HepG2 (cell line): ENCODE data around the gene RPS6KA5.

Source experiments
- BHLHE40 ChIP-seq: IDR thresholded peaks from 2 replicates; pipeline ENCODE4 v1.6.1; 2011; ENCODE audit warnings: low read length, improper control_type of control experiment
- EP300 ChIP-seq, 3 experiments: sonication (generic) in 1 of 3; formaldehyde crosslinking in 1 of 3; IDR thresholded peaks; 2 replicates each; pipeline versions ENCODE4 v1.5.1 to v1.6.1; 2011 to 2020; ENCODE audit warnings: low read depth in 2 of 3, low read length in 2 of 3, borderline replicate concordance in 1 of 3, improper control_type of control experiment in 1 of 3, mild to moderate bottlenecking in 1 of 3, missing genetic modification reagents in 1 of 3, moderate library complexity in 1 of 3
- HNF4A ChIP-seq: sonication (generic); formaldehyde crosslinking; IDR thresholded peaks from 2 replicates; pipeline ENCODE4 v1.4.0; 2020; ENCODE audit warnings: missing genetic modification reagents
- POLR2AphosphoS5 ChIP-seq: IDR thresholded peaks from 2 replicates; pipeline ENCODE4 v1.6.1; 2012; ENCODE audit warnings: low read depth, low read length
- RBM39 ChIP-seq: fragments of 200-400 bp; formaldehyde crosslinking; IDR thresholded peaks from one replicate; pipeline ENCODE4 v1.6.1; 2018; ENCODE audit warnings: antibody characterized with exemption, mild to moderate bottlenecking, low read depth, low read length; ENCODE audit not compliant: poor library complexity, severe bottlenecking
- ZFX ChIP-seq: sonication (generic); formaldehyde crosslinking; IDR thresholded peaks from 2 replicates; pipeline ENCODE4 v1.4.0; 2020; ENCODE audit warnings: mild to moderate bottlenecking, low read depth, missing genetic modification reagents, moderate library complexity
- ZNF451 ChIP-seq: sonication (generic); formaldehyde crosslinking; IDR thresholded peaks from 2 replicates; pipeline ENCODE4 v1.5.0; 2020; ENCODE audit warnings: mild to moderate bottlenecking, missing genetic modification reagents
- ZNF484 ChIP-seq: sonication (generic); formaldehyde crosslinking; IDR thresholded peaks from 2 replicates; pipeline ENCODE4 v1.5.1; 2020; ENCODE audit warnings: mild to moderate bottlenecking, low read depth, missing genetic modification reagents, borderline replicate concordance
- ZNF564 ChIP-seq: sonication (generic); formaldehyde crosslinking; IDR thresholded peaks from 2 replicates; pipeline ENCODE4 v1.8.1; 2023; ENCODE audit warnings: mild to moderate bottlenecking, missing genetic modification reagents
- TF ChIP-seq, protein P1 (sequence below): sonication (generic); formaldehyde crosslinking; IDR thresholded peaks from 2 replicates; pipeline ENCODE4 v1.5.0; 2020; ENCODE audit warnings: mild to moderate bottlenecking, missing genetic modification reagents, moderate library complexity
- TF ChIP-seq, protein P2 (sequence below): sonication (generic); formaldehyde crosslinking; IDR thresholded peaks from 2 replicates; pipeline ENCODE4 v1.4.0; 2020; ENCODE audit warnings: low read depth, missing genetic modification reagents
- TF ChIP-seq, protein P3 (sequence below): IDR thresholded peaks from 2 replicates; pipeline ENCODE4 v1.6.1; 2016; ENCODE audit warnings: mild to moderate bottlenecking
- TF ChIP-seq, protein P4 (sequence below), 2 experiments: IDR thresholded peaks; 2 replicates each; pipeline ENCODE4 v1.6.1; 2011 to 2012; ENCODE audit warnings: low read length in 2 of 2, borderline replicate concordance in 1 of 2, low read depth in 1 of 2, mild to moderate bottlenecking in 1 of 2, moderate library complexity in 1 of 2

DNA sequence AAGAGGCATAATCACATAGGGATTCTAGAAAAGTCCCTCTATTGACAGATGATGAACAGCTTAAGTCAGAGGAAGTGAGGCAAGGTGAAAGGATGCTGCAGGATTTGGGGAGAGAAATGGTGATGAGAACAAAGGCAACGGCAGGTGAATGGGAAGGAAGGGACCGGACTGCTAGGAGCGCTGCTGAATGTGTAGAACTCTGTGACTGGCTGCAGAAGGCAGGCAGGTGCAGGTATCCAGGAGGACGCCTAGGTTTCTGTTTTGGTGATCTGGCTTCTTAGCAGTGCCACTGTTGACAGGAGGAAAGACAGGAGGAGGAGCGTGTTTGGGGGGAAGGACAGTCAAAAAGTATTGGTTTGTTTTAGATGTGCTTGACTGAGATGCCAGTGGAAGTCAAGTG, 185.8 kb downstream of the RPS6KA5 start:
- no peak for TF ChIP-seq ZNF451 (CRISPR knock-in tag)
- TF ChIP-seq ZFX: no peak
- TF ChIP-seq, protein P1, sequence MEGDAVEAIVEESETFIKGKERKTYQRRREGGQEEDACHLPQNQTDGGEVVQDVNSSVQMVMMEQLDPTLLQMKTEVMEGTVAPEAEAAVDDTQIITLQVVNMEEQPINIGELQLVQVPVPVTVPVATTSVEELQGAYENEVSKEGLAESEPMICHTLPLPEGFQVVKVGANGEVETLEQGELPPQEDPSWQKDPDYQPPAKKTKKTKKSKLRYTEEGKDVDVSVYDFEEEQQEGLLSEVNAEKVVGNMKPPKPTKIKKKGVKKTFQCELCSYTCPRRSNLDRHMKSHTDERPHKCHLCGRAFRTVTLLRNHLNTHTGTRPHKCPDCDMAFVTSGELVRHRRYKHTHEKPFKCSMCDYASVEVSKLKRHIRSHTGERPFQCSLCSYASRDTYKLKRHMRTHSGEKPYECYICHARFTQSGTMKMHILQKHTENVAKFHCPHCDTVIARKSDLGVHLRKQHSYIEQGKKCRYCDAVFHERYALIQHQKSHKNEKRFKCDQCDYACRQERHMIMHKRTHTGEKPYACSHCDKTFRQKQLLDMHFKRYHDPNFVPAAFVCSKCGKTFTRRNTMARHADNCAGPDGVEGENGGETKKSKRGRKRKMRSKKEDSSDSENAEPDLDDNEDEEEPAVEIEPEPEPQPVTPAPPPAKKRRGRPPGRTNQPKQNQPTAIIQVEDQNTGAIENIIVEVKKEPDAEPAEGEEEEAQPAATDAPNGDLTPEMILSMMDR: no peak
- TF ChIP-seq, protein P2, sequence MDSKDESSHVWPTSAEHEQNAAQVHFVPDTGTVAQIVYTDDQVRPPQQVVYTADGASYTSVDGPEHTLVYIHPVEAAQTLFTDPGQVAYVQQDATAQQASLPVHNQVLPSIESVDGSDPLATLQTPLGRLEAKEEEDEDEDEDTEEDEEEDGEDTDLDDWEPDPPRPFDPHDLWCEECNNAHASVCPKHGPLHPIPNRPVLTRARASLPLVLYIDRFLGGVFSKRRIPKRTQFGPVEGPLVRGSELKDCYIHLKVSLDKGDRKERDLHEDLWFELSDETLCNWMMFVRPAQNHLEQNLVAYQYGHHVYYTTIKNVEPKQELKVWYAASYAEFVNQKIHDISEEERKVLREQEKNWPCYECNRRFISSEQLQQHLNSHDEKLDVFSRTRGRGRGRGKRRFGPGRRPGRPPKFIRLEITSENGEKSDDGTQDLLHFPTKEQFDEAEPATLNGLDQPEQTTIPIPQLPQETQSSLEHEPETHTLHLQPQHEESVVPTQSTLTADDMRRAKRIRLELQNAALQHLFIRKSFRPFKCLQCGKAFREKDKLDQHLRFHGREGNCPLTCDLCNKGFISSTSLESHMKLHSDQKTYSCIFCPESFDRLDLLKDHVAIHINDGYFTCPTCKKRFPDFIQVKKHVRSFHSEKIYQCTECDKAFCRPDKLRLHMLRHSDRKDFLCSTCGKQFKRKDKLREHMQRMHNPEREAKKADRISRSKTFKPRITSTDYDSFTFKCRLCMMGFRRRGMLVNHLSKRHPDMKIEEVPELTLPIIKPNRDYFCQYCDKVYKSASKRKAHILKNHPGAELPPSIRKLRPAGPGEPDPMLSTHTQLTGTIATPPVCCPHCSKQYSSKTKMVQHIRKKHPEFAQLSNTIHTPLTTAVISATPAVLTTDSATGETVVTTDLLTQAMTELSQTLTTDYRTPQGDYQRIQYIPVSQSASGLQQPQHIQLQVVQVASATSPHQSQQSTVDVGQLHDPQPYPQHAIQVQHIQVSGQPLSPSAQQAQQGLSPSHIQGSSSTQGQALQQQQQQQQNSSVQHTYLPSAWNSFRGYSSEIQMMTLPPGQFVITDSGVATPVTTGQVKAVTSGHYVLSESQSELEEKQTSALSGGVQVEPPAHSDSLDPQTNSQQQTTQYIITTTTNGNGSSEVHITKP (CRISPR knock-in tag): no peak
- TF ChIP-seq BHLHE40: no peak
- TF ChIP-seq HNF4A (CRISPR knock-in tag): no peak
- no peak for TF ChIP-seq ZNF564 (CRISPR knock-in tag)
- TF ChIP-seq, protein P3, sequence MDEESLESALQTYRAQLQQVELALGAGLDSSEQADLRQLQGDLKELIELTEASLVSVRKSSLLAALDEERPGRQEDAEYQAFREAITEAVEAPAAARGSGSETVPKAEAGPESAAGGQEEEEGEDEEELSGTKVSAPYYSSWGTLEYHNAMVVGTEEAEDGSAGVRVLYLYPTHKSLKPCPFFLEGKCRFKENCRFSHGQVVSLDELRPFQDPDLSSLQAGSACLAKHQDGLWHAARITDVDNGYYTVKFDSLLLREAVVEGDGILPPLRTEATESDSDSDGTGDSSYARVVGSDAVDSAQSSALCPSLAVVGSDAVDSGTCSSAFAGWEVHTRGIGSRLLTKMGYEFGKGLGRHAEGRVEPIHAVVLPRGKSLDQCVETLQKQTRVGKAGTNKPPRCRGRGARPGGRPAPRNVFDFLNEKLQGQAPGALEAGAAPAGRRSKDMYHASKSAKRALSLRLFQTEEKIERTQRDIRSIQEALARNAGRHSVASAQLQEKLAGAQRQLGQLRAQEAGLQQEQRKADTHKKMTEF (CRISPR knock-in tag): no peak
- TF ChIP-seq, protein P4, sequence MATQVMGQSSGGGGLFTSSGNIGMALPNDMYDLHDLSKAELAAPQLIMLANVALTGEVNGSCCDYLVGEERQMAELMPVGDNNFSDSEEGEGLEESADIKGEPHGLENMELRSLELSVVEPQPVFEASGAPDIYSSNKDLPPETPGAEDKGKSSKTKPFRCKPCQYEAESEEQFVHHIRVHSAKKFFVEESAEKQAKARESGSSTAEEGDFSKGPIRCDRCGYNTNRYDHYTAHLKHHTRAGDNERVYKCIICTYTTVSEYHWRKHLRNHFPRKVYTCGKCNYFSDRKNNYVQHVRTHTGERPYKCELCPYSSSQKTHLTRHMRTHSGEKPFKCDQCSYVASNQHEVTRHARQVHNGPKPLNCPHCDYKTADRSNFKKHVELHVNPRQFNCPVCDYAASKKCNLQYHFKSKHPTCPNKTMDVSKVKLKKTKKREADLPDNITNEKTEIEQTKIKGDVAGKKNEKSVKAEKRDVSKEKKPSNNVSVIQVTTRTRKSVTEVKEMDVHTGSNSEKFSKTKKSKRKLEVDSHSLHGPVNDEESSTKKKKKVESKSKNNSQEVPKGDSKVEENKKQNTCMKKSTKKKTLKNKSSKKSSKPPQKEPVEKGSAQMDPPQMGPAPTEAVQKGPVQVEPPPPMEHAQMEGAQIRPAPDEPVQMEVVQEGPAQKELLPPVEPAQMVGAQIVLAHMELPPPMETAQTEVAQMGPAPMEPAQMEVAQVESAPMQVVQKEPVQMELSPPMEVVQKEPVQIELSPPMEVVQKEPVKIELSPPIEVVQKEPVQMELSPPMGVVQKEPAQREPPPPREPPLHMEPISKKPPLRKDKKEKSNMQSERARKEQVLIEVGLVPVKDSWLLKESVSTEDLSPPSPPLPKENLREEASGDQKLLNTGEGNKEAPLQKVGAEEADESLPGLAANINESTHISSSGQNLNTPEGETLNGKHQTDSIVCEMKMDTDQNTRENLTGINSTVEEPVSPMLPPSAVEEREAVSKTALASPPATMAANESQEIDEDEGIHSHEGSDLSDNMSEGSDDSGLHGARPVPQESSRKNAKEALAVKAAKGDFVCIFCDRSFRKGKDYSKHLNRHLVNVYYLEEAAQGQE (IDR thresholded peaks at IDR 0.05; ENCODE audit: borderline replicate concordance in 1 of 2, low read depth in 1 of 2, low read length in 2 of 2): no peak
- no peak for TF ChIP-seq EP300 (IDR thresholded peaks at IDR 0.05; ENCODE audit: low read depth in 2 of 2, low read length in 2 of 2)
- no peak for TF ChIP-seq EP300 (CRISPR knock-in tag; IDR thresholded peaks at IDR 0.05; ENCODE audit: borderline replicate concordance)
- no peak for TF ChIP-seq RBM39
- no peak for TF ChIP-seq POLR2AphosphoS5
- TF ChIP-seq ZNF484 (CRISPR knock-in tag): no peak
